ENCODE measurements around the gene TADA2A. TPM values are rescaled to one million over a fixed set of nuclear protein-coding genes. Genes with fewer than 3 reads are reported as not detected.

Gene TADA2A
- 24.6 TPM for total RNA-seq (2021; ENCODE audit: unreplicated experiment)
- polyA plus RNA-seq (2012), result 12.0 and 16.6 TPM in 2 replicates
- percentile 78 among the genes with signal in this experiment for Bru-seq, nascent RNA
- percentile 63 among the genes with signal in this experiment for BruChase-seq, experiment 1, labeled RNA remaining after a 6-hour chase
- BruChase-seq, experiment 2, labeled RNA remaining after a 2-hour chase, result percentile 72 among the genes with signal in this experiment
- long read RNA-seq, full-length matches to known transcripts, result 4 of 19 reads
- long read RNA-seq, partial matches to known transcripts, result 4 of 19 reads
- long read RNA-seq, other reads (novel, unspliced or antisense), result 11 of 19 reads

DNA sequence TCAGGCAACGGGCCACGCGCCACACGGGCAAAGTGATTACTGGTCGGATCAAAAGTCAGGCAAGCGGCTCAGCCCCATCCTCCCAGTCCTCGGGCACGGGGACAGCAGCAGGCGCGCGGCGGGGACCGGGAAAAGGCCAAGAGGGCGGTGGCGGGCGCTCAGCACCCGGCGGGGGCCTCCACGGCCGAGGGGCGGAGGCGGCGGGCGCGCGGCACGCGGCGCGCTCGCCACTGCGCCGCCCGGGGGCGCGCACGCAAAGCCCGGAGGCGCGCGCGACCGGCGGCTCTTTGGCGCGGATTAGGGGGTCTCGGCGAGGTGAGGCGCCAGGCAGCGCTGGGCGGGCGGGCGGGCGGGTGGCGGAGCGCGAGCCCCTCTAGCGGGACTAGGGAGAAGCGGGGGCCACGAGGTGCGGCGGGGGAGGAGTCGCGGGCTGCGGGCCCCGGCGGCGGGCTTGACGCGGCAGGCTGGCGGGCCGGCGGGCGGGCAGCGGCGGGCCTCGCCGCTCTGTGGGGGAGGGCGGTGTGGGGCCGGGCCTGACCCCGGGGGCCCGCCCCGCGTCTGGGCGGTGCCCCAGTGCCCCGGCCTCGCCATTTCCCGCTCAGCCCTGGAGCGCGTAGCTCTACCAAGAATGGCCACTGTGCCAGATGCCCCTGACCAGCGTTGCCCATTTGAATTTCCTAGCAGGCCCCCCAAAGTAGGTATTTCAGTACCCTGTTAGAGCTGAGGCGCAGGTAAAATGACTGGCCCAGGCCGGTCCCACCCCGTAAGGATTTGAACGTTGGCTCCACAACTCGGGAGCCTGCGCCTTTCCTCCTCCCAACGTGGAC, at the start of gene TADA2A, which contains the start of gene ACACA:
TADA2A (plus strand) TSS at position 252 of the 827 bp plus-strand sequence. CDS start 4,480 bp downstream, outside the sequence.
ACACA (minus strand) TSS at position 202 of the 827 bp plus-strand sequence. CDS start 537 bp downstream, outside the sequence.
- POLR2A ChIA-PET, result interaction anchor here (1.0 kb wide), 1 partner anchor 31 kb away, joined by 3 read pairs; no protein-coding TSS in a partner anchor
- no peaks in the 10 kb centered on the region for H3K9me3 ChIP-seq (ENCODE audit: control insufficient read depth in 1 of 2, insufficient read depth in 1 of 2, low read depth in 1 of 2, low read length in 2 of 2)
- DNase-seq (ENCODE audit: low read depth, low spot score), result peak; percentile 60
- H3K27me3 ChIP-seq (ENCODE audit: insufficient read depth, low read length), result no peaks in the 10 kb centered on the region
- H3K4me3 ChIP-seq (replicated peaks in 1 of 2; ENCODE audit: low read depth in 1 of 2, low read length in 2 of 2), result peak within 1 kb of the TSS; percentile 83 to 89
- H2AFZ ChIP-seq (ENCODE audit: low read depth, low read length, poor library complexity, severe bottlenecking), result no peak within 1 kb of the TSS
- H3K4me1 ChIP-seq (ENCODE audit: control insufficient read depth in 1 of 2, insufficient read depth in 2 of 2, low read length in 2 of 2), result peaks cover 10 to 30% of the 10 kb centered on the region in 2 experiments
- peak; percentile 95 for ATAC-seq
- H4K20me1 ChIP-seq (ENCODE audit: insufficient read depth), result no peaks in the 10 kb centered on the region
- H3K4me2 ChIP-seq (ENCODE audit: low read length), result peak within 1 kb of the TSS; percentile 100
- RAD21 ChIA-PET (ENCODE audit: low non-redundant PET in 1 of 2, low total read pairs in 2 of 2, uncharacterized antibody in 2 of 2, unreplicated experiment in 2 of 2), result no interaction called here
- peaks cover 47% of the 10 kb centered on the region for H3K79me2 ChIP-seq (ENCODE audit: insufficient read depth, low read length)
- intact Hi-C loops (cut with micrococcal nuclease), result loop anchor here (2.0 kb wide), 1 partner anchor 84 kb away; no protein-coding TSS in a partner anchor
- TF ChIP-seq MAX (IDR thresholded peaks at IDR 0.05) (peak; percentile 65), SIN3A (IDR thresholded peaks at IDR 0.05; ENCODE audit: low read depth) (peak; percentile 68), POLR2A (IDR thresholded peaks at IDR 0.05; ENCODE audit: borderline replicate concordance, extremely low read depth, insufficient read depth, insufficient read length) (no peak), YY1 (IDR thresholded peaks at IDR 0.05; ENCODE audit: extremely low read depth, insufficient replicate concordance, low read depth, low read length) (peak; percentile 88), POLR2AphosphoS5 (IDR thresholded peaks at IDR 0.05; ENCODE audit: low read depth, low read length) (peak; percentile 96), ZNF274 (IDR thresholded peaks at IDR 0.05; ENCODE audit: low read depth, low read length) (no peak), EZH2phosphoT487 (IDR thresholded peaks at IDR 0.05; ENCODE audit: borderline replicate concordance) (no peak), ZFX (IDR thresholded peaks at IDR 0.05) (peak; percentile 68), CBX3 (IDR thresholded peaks at IDR 0.05; ENCODE audit: low read depth) (peak; percentile 48), CTCF (IDR thresholded peaks at IDR 0.05 in 2 of 3, conservative IDR thresholded peaks at IDR 0.05 in 1 of 3; ENCODE audit: borderline replicate concordance in 1 of 3, insufficient read depth in 1 of 3, low read depth in 2 of 3, low read length in 2 of 3) (0 out of 6 replicates have a peak, but pooled peaks of 1 of the 3 experiments have one; percentile 3), TCF7L2 (IDR thresholded peaks at IDR 0.05; ENCODE audit: borderline replicate concordance, extremely low read depth, insufficient read depth, insufficient read length) (peak; percentile 40)
- peak within 1 kb of the TSS; percentile 97 for H3K27ac ChIP-seq (ENCODE audit: low read depth, low read length)
- BruUV-seq (replicated peaks), result no TSS peak
- H3K9ac ChIP-seq (ENCODE audit: low read length), result peak within 1 kb of the TSS; percentile 99
- H3K36me3 ChIP-seq (ENCODE audit: control insufficient read depth in 1 of 2, insufficient read depth in 2 of 2, low read length in 2 of 2), result peaks cover 0 to 6% of the 10 kb centered on the region in 2 experiments; a peak in 1 of 4 replicates
- H3K9me2 ChIP-seq (ENCODE audit: insufficient read depth), result no peaks in the 10 kb centered on the region
- CTCF ChIA-PET, result interaction anchor here (1.0 kb wide), 1 partner anchor 9 kb away, joined by 8 read pairs; no protein-coding TSS in a partner anchor
